HK-2 (cell line): ENCODE data around the gene APIP.
"Not testable (repeated sequence)": the region's sequence is repeated elsewhere in the genome, so short reads cannot be mapped to it uniquely, and the experiment has no call there.

Experiments
- DNase-seq: peaks from one replicate; pipeline ENCODE4 v3.0.0-alpha.2; 2018; ENCODE audit not compliant: unreplicated experiment

The APIP gene

GRCh38 chr11:34926101-34926830, 10.1 kb upstream of the APIP start:
- no peak for DNase-seq

DNA sequence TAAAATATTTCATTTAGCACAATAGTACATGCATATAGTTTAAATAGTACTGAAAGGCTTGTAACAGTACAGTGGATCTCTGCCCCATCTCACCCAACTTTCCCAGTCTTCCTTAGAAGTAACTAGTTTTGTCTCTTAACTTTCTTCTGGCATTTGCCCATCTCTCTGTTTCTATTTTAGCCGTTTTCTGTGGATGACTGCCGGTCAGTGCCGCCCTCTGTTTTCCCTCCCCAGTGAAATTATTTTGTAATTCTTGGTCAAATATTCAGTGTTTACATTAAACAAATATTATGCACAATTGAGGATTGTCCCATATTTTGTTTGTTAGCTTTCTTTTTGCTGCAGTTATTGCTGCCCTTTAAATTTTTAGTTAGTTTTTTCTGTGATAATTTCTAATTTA, 8.5 kb upstream of the APIP start:
- no peak for DNase-seq

DNA sequence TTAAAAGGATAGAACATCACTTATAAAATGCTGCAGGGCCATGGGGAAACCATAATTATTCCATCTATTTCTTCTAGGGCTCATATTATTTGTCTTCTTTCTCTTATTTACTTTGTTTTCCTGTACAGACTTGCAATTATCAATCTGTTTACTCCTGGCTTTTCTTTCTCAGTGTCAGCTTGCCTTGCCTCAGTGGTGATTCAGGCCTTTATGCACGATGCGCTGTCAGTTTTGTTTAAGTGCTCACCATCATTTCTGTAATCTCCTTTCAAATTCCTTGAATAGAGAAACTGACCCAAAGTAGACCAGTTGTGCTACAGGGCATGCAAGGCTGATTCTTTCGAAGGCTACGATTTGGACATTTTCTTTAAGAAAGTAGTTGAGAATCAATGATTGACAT, 5.0 kb upstream of the APIP start:
- no peak for DNase-seq

- DNase-seq, result no peak
Measured at GRCh38 chr11:34916843-34917770, 928 bp upstream of the APIP start.

- DNase-seq, result no peak
Measured at GRCh38 chr11:34915136-34916014, 804 bp downstream of the APIP start.

DNA sequence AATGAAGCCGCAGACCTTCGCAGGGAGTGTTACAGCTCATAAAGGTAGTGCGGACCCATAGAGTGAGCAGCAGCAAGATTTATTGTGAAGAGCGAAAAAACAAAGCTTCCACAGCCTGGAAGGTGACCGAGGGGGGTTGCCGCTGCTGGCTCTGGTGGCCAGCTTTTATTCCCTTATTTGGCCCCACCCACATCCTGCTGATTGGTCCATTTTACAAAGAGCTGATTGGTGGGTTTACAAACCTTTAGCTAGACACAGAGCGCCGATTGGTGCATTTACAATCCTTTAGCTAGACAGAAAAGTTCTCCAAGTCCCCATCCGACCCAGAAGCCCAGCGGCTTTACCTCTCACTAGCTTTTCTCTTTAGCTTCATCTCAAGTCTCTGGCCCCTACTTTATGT, 2.6 kb downstream of the APIP start:
- DNase-seq, result not testable (repeated sequence)

GRCh38 chr11:34911676-34912075, 4.5 kb downstream of the APIP start:
- DNase-seq, result no peak

DNA sequence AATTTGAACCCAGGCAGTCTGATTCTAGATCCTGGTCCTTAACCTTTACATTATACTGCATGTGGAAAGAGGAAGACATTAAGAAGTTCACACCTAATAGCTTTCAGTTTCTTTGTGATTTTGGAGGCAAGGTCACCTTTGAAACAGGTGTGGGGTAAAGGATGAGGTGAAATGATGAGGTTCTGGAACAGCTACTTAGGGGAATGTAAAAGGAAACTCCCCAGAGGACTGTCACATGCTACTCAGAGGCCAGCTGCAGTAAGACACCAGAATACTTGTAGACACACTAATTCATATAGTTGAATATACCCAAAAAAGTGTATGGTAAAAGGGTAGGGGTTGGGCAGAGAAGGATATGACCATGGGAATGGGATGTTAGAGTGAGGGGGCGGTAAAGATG, 5.4 kb downstream of the APIP start:
- no peak for DNase-seq

DNA sequence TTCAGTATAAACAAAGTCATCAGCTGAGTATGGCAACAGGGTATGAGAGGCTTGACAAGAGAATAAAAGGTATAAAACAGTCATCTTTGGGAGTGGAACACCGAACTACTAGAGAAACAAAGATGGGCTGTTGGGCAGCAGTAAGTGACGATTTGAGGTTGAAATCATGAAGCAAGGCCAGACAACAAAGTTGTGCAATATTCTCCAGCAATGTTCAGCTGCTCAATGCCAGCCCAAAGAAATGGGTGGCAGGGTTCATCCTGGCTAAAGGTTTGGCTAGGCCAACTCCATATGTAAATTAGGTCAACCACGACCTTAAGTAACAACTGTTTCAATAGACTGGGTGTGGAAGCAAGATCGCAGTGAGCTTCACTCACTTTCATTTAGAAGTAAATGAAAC, 6.2 kb downstream of the APIP start:
- no peak for DNase-seq

- no peak for DNase-seq
Measured at GRCh38 chr11:34909415-34909814, 6.8 kb downstream of the APIP start.

GRCh38 chr11:34907934-34908593, 8.1 kb downstream of the APIP start:
- DNase-seq, result no peak

- no peak for DNase-seq
Measured at GRCh38 chr11:34905666-34906065, 10.5 kb downstream of the APIP start.

GRCh38 chr11:34904421-34904955, 11.7 kb downstream of the APIP start:
- DNase-seq, result no peak

DNA sequence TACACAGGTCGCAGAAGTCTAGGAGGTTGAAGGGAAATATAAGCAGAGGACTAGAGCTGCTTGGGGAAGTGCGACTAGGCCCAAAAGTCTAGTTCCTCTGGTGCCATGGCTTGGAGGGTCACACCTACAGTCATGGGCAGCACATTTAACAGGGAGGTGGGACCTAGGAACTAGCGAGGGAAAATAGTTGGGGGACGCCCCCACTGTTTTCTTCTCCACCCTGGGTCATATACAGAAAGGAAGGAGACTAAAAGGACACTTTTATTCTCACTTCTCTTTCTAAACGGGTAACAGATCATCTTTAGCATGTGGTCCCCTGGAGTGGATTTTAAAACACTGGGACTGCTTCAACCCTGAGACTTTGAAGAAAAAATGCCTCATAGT, 16.6 kb downstream of the APIP start:
- DNase-seq, result no peak

DNA sequence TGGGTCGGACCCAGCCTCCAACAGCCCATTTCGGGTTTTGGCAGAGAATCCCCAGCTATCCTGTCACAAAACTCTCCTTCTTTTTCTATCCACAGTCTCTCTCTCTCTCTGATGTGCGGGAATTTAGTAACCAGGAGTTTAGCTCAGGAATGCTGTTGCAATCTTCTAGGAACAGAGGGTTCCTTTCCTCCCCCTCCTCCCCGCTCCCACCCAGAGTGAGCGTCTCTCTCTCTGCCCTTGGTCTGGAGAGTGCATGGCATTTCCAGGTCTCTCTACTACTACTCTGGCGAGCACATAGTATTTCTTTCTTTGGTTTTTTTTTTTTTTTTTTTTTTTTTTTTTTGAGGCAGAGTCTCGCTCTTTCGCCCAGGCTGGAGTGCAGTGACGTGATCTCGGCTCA, 17.7 kb downstream of the APIP start:
- no peak for DNase-seq

DNA sequence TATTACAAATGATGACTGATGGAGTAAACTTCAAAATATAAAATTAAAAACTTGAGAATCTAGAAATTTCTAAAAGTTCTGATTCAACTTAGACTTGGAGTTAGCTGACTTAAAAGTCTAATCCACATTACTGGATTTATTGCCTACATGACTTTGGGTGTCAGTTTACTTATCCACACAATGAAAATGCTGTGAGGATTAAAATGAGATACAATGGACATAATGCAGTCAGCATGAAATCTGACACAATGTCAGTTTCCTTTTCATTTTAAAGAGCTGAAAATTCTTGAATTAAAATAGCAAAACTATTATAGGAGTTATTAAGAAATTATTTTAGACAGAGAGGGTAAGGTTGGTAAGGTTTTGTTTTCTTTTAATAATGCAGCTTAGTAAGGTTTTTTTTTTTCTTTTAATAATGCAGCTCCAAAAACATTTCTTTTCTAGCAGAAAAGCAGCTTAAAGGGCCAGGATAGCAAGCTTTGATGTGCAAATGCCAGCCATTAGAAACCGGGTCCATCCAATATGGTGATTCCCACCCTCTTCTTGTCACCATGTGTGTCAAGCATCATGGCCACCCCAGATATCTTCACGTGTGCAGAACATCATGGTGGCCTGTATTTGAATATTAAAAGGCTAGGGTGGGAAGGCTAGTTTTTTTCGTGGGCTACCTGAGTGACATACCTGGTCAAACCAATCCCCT, 18.9 kb downstream of the APIP start:
- DNase-seq, result no peak

GRCh38 chr11:34896191-34896590, 20.0 kb downstream of the APIP start:
- DNase-seq, result not testable (repeated sequence)

- no peak for DNase-seq
Measured at GRCh38 chr11:34893416-34893815, 22.8 kb downstream of the APIP start.

- DNase-seq, result no peak
Measured at GRCh38 chr11:34891611-34892010, 24.6 kb downstream of the APIP start.

GRCh38 chr11:34890812-34891211, 25.4 kb downstream of the APIP start:
- DNase-seq, result no peak

- DNase-seq, result no peak
Measured at GRCh38 chr11:34890089-34890488, 26.1 kb downstream of the APIP start.
